ENCODE data around the gene CNOT8.

DNA sequence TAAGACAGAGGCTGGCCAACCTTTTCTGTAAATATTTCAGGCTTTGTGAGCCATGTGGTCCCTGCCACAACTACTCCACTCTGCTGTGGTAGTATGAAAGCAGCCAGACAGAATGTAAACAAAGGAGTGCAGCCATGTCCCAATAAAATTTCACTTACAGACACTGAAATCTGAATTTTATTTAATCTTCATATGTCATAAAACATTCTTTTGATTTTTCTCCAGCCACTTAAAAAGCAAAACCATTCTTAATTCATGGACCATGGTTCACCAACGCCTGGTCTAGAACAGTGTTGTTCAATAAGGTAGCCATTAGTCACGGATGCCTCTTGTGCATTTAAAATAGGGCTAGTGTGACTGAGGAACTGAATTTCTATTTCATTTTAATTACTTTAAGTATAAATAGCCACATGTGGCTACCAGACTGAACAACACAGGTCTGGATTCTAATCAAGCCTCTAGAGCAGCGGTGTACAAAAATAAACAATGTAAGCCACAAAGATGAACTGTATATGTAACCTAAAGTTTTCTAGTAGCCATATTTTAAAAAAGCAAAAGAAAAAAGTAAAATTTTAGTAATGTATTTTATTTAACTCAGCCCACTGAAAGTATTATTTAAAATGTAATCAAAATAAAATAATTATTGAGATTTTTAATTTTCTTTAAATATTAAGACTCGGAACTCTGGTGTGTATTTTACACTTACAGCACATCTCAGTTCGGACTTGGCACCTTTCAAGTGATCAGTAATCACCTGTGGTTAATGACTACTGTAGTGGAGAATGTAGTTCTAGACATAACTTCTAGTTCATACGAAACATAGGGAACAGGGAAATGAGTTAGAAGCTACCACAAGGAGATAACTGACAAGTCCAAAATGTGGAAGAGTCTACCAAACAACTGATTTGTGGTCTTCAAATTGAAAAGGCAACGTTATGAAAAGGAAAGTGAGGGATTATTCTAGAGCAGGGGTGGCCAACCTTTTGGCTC, 65.3 kb downstream of the CNOT8 start:
- TF ChIP-seq, protein P1, sequence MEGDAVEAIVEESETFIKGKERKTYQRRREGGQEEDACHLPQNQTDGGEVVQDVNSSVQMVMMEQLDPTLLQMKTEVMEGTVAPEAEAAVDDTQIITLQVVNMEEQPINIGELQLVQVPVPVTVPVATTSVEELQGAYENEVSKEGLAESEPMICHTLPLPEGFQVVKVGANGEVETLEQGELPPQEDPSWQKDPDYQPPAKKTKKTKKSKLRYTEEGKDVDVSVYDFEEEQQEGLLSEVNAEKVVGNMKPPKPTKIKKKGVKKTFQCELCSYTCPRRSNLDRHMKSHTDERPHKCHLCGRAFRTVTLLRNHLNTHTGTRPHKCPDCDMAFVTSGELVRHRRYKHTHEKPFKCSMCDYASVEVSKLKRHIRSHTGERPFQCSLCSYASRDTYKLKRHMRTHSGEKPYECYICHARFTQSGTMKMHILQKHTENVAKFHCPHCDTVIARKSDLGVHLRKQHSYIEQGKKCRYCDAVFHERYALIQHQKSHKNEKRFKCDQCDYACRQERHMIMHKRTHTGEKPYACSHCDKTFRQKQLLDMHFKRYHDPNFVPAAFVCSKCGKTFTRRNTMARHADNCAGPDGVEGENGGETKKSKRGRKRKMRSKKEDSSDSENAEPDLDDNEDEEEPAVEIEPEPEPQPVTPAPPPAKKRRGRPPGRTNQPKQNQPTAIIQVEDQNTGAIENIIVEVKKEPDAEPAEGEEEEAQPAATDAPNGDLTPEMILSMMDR (conservative IDR thresholded peaks at IDR 0.05; ENCODE audit: low read depth, low read length): no peak
- TF ChIP-seq, protein P2, sequence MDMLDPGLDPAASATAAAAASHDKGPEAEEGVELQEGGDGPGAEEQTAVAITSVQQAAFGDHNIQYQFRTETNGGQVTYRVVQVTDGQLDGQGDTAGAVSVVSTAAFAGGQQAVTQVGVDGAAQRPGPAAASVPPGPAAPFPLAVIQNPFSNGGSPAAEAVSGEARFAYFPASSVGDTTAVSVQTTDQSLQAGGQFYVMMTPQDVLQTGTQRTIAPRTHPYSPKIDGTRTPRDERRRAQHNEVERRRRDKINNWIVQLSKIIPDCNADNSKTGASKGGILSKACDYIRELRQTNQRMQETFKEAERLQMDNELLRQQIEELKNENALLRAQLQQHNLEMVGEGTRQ (IDR thresholded peaks at IDR 0.05; ENCODE audit: low read depth, low read length): no peak; the same call in 1 of the 2 replicates
- TF ChIP-seq CEBPB (IDR thresholded peaks at IDR 0.05; ENCODE audit: low read depth, low read length) (no peak), MAFK (IDR thresholded peaks at IDR 0.05; ENCODE audit: low read depth, low read length) (no peak)

Measured in IMR-90 (cell line).